ENCODE measurements around the gene GSAP.

DNA sequence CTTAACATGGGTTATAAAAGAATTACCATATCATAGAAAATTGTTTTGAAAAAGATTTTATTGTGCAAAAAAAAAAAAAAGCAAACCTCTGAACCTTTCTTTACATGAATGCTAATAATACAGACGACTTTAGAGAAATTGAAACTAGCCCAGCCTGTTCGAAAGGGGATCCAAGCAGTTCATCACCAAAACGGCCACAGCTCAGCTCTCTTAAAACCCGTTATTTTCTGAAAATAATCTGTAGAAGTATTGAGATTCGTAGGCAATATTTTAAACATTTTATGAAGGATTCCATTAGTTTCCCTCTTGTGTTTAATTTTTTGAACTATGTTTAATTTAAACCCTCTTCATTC lies 9.9 kb upstream of the GSAP start:
- TF ChIP-seq, protein P1, sequence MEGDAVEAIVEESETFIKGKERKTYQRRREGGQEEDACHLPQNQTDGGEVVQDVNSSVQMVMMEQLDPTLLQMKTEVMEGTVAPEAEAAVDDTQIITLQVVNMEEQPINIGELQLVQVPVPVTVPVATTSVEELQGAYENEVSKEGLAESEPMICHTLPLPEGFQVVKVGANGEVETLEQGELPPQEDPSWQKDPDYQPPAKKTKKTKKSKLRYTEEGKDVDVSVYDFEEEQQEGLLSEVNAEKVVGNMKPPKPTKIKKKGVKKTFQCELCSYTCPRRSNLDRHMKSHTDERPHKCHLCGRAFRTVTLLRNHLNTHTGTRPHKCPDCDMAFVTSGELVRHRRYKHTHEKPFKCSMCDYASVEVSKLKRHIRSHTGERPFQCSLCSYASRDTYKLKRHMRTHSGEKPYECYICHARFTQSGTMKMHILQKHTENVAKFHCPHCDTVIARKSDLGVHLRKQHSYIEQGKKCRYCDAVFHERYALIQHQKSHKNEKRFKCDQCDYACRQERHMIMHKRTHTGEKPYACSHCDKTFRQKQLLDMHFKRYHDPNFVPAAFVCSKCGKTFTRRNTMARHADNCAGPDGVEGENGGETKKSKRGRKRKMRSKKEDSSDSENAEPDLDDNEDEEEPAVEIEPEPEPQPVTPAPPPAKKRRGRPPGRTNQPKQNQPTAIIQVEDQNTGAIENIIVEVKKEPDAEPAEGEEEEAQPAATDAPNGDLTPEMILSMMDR (conservative IDR thresholded peaks at IDR 0.05 in 1 of 2, IDR thresholded peaks at IDR 0.05 in 1 of 2; ENCODE audit: low read depth in 1 of 2, low read length in 2 of 2): no peak
- no peak for TF ChIP-seq EZH2 (IDR thresholded peaks at IDR 0.05; ENCODE audit: low read length, missing control alignments)

Measured in fibroblast of lung (primary cell).